K562 (cell line): Measurements from ENCODE around the gene TMEM214. TPM values are rescaled to one million over a fixed set of nuclear protein-coding genes. Genes with fewer than 3 reads are reported as not detected.

Source experiments
- ATAC-seq: fragments of 200-7000 bp; cut with Tn5 transposase; 3 replicates; pipeline ENCODE4 v1.9.1; 2020; ENCODE audit warnings: moderate library complexity
- BruUV-seq: library from RNA; stranded (reverse); fragments of 400-500 nt; replicated peaks from 2 replicates; lab custom pipeline; 2021; lab: Mats Ljungman, UMichigan
- CTCF ChIA-PET: fragments of 300-600 bp; formaldehyde crosslinking; extraction: SDS; loops from one replicate; lab custom pipeline; 2021; ENCODE audit warnings: low intra/inter-chr PET ratio; lab: Yijun Ruan, JAX
- POLR2A ChIA-PET: fragments of 300-600, 350-650 bp; sonication (Branson Sonifier 250); formaldehyde crosslinking; extraction: SDS; loops from one replicate; lab custom pipeline; 2021; ENCODE audit warnings: antibody characterized with exemption, inconsistent platforms; lab: Yijun Ruan, JAX
- DNase-seq, 4 experiments: peaks; one replicate each; pipeline versions ENCODE4 v3.0.0 to v3.0.0-alpha.2; 2011 to 2018; ENCODE audit warnings: low spot score in 3 of 4, mixed read lengths in 3 of 4; ENCODE audit errors: extremely low read depth in 1 of 4
- FAIRE-seq: peaks from 2 replicates; lab custom pipeline; 2011; peaks lifted over from hg19 to GRCh38; lab: Jason Lieb, UNC
- H2AFZ ChIP-seq: 2 replicates; pipeline ENCODE4 v1.6.0; 2011; ENCODE audit warnings: low read depth, low read length, control low read depth, inconsistent platforms
- H3K27ac ChIP-seq: fragments of 200-600 bp; 3 replicates; pipeline ENCODE4 v1.8.0; 2011; ENCODE audit warnings: low read depth, mild to moderate bottlenecking, control low read depth, inconsistent platforms, low read length, moderate library complexity, mixed read lengths; ENCODE audit errors: extremely low read depth
- H3K27me3 ChIP-seq, 2 experiments: fragments of 300-600 bp in 1 of 2; 2 replicates in 1 of 2; 3 replicates in 1 of 2; pipeline versions ENCODE4 v1.6.0 to v1.8.0; 2011; ENCODE audit warnings: inconsistent platforms in 2 of 2, low read length in 2 of 2, mild to moderate bottlenecking in 1 of 2, mixed read lengths in 1 of 2, moderate library complexity in 1 of 2; ENCODE audit not compliant: control insufficient read depth in 2 of 2, insufficient read depth in 2 of 2
- H3K36me3 ChIP-seq: fragments of 300-600 bp; 3 replicates; pipeline ENCODE4 v1.8.0; 2011; ENCODE audit warnings: mild to moderate bottlenecking, low read length, inconsistent platforms; ENCODE audit not compliant: control insufficient read depth, insufficient read depth
- H3K4me1 ChIP-seq, 2 experiments: fragments of 200-600 bp in 1 of 2; replicated peaks in 1 of 2; 2 replicates in 1 of 2; 3 replicates in 1 of 2; pipeline versions ENCODE4 v1.5.1 to v1.8.0; 2011; ENCODE audit warnings: inconsistent platforms in 2 of 2, low read length in 2 of 2, mild to moderate bottlenecking in 1 of 2, mixed read lengths in 1 of 2, moderate library complexity in 1 of 2; ENCODE audit not compliant: control insufficient read depth in 2 of 2, insufficient read depth in 2 of 2
- H3K4me2 ChIP-seq: 2 replicates; pipeline ENCODE4 v1.6.1; 2011; ENCODE audit warnings: low read length, control low read depth, inconsistent platforms, mixed read lengths; ENCODE audit not compliant: insufficient read depth
- H3K4me3 ChIP-seq: fragments of 200-600 bp; sonication (generic), shearing (Covaris generic); 2 replicates; pipeline ENCODE4 v1.5.1; 2016; ENCODE audit warnings: control low read depth, inconsistent platforms
- H3K79me2 ChIP-seq: fragments of 200-600 bp; 3 replicates; pipeline ENCODE4 v1.8.0; 2011; ENCODE audit warnings: low read length, inconsistent platforms; ENCODE audit not compliant: control insufficient read depth, insufficient read depth
- H3K9ac ChIP-seq, 2 experiments: 2 replicates each; pipeline versions ENCODE4 v1.6.0 to v1.6.1; 2011; ENCODE audit warnings: low read depth in 2 of 2, low read length in 2 of 2, control low read depth in 1 of 2, inconsistent platforms in 1 of 2, mild to moderate bottlenecking in 1 of 2, mixed read lengths in 1 of 2; ENCODE audit not compliant: insufficient read depth in 1 of 2
- H3K9me1 ChIP-seq: one replicate; pipeline ENCODE4 v1.6.0; 2011; ENCODE audit warnings: inconsistent platforms, mild to moderate bottlenecking, low read length, moderate library complexity; ENCODE audit not compliant: control insufficient read depth, insufficient read depth
- H3K9me3 ChIP-seq: replicated peaks from 2 replicates; pipeline ENCODE4 v1.5.1; 2011; ENCODE audit warnings: low read depth, low read length, inconsistent platforms; ENCODE audit not compliant: control insufficient read depth, insufficient read depth
- H4K20me1 ChIP-seq: replicated peaks from 2 replicates; pipeline ENCODE4 v1.6.1; 2011; ENCODE audit warnings: low read length, inconsistent platforms, mixed read lengths; ENCODE audit not compliant: control insufficient read depth, insufficient read depth
- ARID2 ChIP-seq: fragments of 450-650 bp; IDR thresholded peaks from 2 replicates; pipeline ENCODE4 v1.6.1; 2017; ENCODE audit warnings: antibody characterized with exemption, mild to moderate bottlenecking
- CEBPG ChIP-seq, 3 experiments: fragments of 200-800 bp in 1 of 3; sonication (Bioruptor generic) in 1 of 3; sonication (generic) in 1 of 3; formaldehyde crosslinking in 1 of 3; IDR thresholded peaks in 2 of 3; conservative IDR thresholded peaks in 1 of 3; 2 replicates each; pipeline versions ENCODE4 v1.6.1 to v1.8.0; 2016 to 2022; ENCODE audit warnings: missing compliant biosample characterization in 2 of 3, missing genetic modification characterization in 2 of 3, mild to moderate bottlenecking in 1 of 3, missing genetic modification reagents in 1 of 3
- ELF1 ChIP-seq: fragments of 200-800 bp; sonication (Bioruptor generic); IDR thresholded peaks from 2 replicates; pipeline ENCODE4 v1.6.1; 2016; ENCODE audit warnings: missing genetic modification characterization, missing compliant biosample characterization
- EZH2 ChIP-seq: IDR thresholded peaks from 2 replicates; pipeline ENCODE4 v1.6.1; 2012; ENCODE audit warnings: low read depth, mild to moderate bottlenecking, inconsistent platforms, low read length, borderline replicate concordance
- FOXK2 ChIP-seq, 2 experiments: fragments of 450-650 bp; IDR thresholded peaks in 1 of 2; conservative IDR thresholded peaks in 1 of 2; 2 replicates each; pipeline ENCODE4 v1.6.1; 2016; ENCODE audit warnings: low read depth in 2 of 2, mild to moderate bottlenecking in 1 of 2
- HEY1 ChIP-seq: fragments of 250-450 bp; sonication (Bioruptor Pico); IDR thresholded peaks from 2 replicates; pipeline ENCODE4 v1.5.0; 2020; ENCODE audit warnings: mild to moderate bottlenecking, moderate library complexity, borderline replicate concordance
- L3MBTL2 ChIP-seq: fragments of 450-650 bp; IDR thresholded peaks from 2 replicates; pipeline ENCODE4 v1.6.1; 2016; ENCODE audit warnings: mild to moderate bottlenecking, moderate library complexity
- MEF2A ChIP-seq: IDR thresholded peaks from 2 replicates; pipeline ENCODE4 v1.6.1; 2011; ENCODE audit warnings: low read depth, mild to moderate bottlenecking, low read length, moderate library complexity; ENCODE audit not compliant: control insufficient read depth
- NEUROD1 ChIP-seq: fragments of 150-350 bp; IDR thresholded peaks from 2 replicates; pipeline ENCODE4 v1.6.1; 2014; ENCODE audit warnings: borderline replicate concordance, low read length, low read depth; ENCODE audit not compliant: partially characterized antibody
- NFIC ChIP-seq: fragments of 450-650 bp; IDR thresholded peaks from 2 replicates; pipeline ENCODE4 v1.6.1; 2017; ENCODE audit warnings: mild to moderate bottlenecking, inconsistent platforms
- NR3C1 ChIP-seq: sonication (generic); formaldehyde crosslinking; IDR thresholded peaks from 2 replicates; pipeline ENCODE4 v1.8.1; 2022; ENCODE audit warnings: missing genetic modification reagents
- PML ChIP-seq: IDR thresholded peaks from 2 replicates; pipeline ENCODE4 v1.6.1; 2012; ENCODE audit warnings: low read length, inconsistent platforms
- SMARCA4 ChIP-seq: fragments of 450-650 bp; IDR thresholded peaks from 2 replicates; pipeline ENCODE4 v1.6.1; 2016
- WHSC1 ChIP-seq: IDR thresholded peaks from one replicate; pipeline ENCODE4 v1.6.1; 2012; ENCODE audit warnings: low read length, control low read depth, inconsistent platforms
- ZBTB11 ChIP-seq, 3 experiments: fragments of 200-800 bp in 1 of 3; fragments of 250-450 bp in 1 of 3; fragments of 450-650 bp in 1 of 3; sonication (Bioruptor Pico) in 1 of 3; sonication (Bioruptor generic) in 1 of 3; formaldehyde crosslinking in 1 of 3; IDR thresholded peaks; 2 replicates each; pipeline versions ENCODE4 v1.6.1 to v1.8.0; 2016 to 2022; ENCODE audit warnings: mild to moderate bottlenecking in 2 of 3, missing genetic modification characterization in 2 of 3, missing compliant biosample characterization in 1 of 3, moderate library complexity in 1 of 3
- ZC3H8 ChIP-seq: fragments of 450-650 bp; IDR thresholded peaks from 2 replicates; pipeline ENCODE4 v1.6.1; 2017
- ZKSCAN1 ChIP-seq: fragments of 150-350 bp; IDR thresholded peaks from 2 replicates; pipeline ENCODE4 v1.6.1; 2016; ENCODE audit warnings: low read depth, low read length
- ZNF717 ChIP-seq: fragments of 250-450 bp; sonication (Bioruptor Pico); IDR thresholded peaks from 2 replicates; pipeline ENCODE4 v1.5.0; 2021
- ZSCAN29 ChIP-seq: fragments of 450-650 bp; IDR thresholded peaks from 2 replicates; pipeline ENCODE4 v1.6.1; 2017
- WGBS: fragments of 100-300 bp; shearing (Covaris generic); methylation state at CpG from one replicate; pipeline ENCODE4 v1.1.6; 2016; ENCODE audit warnings: low coverage, mixed read lengths; ENCODE audit not compliant: insufficient coverage; ENCODE audit errors: missing lambda C conversion rate; 5-methylcytosine and 5-hydroxymethylcytosine counted together
- in situ Hi-C: fragments of 300-500 bp; cut with MboI; formaldehyde crosslinking; loops from 4 replicates; pipeline ENCODE4 v1.15.0; 2018; ENCODE audit warnings: inconsistent platforms, mixed read lengths
- intact Hi-C: fragments of 100-400 bp; cut with micrococcal nuclease; formaldehyde crosslinking; loops from 2 replicates; pipeline ENCODE4 v1.14.2; 2022
- polyA plus RNA-seq, 8 experiments: library from polyadenylated mRNA; depleted of rRNA in 4 of 8; stranded (reverse) in 5 of 8; unstranded in 3 of 8; fragments of >200 nt; fragmentation: Nextera tagmentation in 2 of 8; fragmentation: Illumina TruSeq in 1 of 8; extraction: Ambion mirVana in 2 of 8; extraction: Trizol in 1 of 8; gene quantifications; 2 replicates each; pipeline versions ENCODE4 v1.2.1 to v1.2.3, GENCODE V29; 2011 to 2014; ENCODE audit warnings: inconsistent platforms in 1 of 8, missing spikeins in 1 of 8
- total RNA-seq, 7 experiments: library from RNA; depleted of rRNA in 6 of 7; stranded (reverse); fragments of >200 nt in 6 of 7; fragmentation: Illumina TruSeq in 2 of 7; extraction: Trizol in 2 of 7; gene quantifications; 2 replicates each; pipeline versions ENCODE4 v1.2.1 to v1.2.3, GENCODE V29; 2011 to 2021; ENCODE audit warnings: low replicate concordance in 1 of 7

TMEM214 gene
- total and polyA plus RNA-seq, 9 of the 15 experiments (the other 6 are each of a cell fraction or from before 2014, with no cell fraction given), result 11.4 to 81.4 (median 44.1) TPM

- no peaks in the 10 kb centered on the region for H3K27me3 ChIP-seq
- peak overlapping the region in 1 of 2 experiments; percentile 68; a peak in 2 of 4 replicates for H3K9ac ChIP-seq
- H3K4me2 ChIP-seq, result peak overlapping the region; percentile 70
- H3K79me2 ChIP-seq, result peaks cover 67% of the 10 kb centered on the region
- peak overlapping the region; percentile 5; the same call in 1 of the 2 replicates for H3K4me3 ChIP-seq
- no peaks in the 10 kb centered on the region for H4K20me1 ChIP-seq
- peak; percentile 44 to 81 (median 60) for DNase-seq
- peaks cover 3% of the 10 kb centered on the region for H3K9me1 ChIP-seq
- H3K4me1 ChIP-seq, result peaks cover 33 to 90% of the 10 kb centered on the region in 2 experiments
- POLR2A ChIA-PET, result interaction anchor here (0.9 to 2.6 kb wide), 11 partner anchors 8 to 655 kb away, joined by 3 to 13 read pairs (median 5); partner anchors contain the start of gene TMEM214
- peak overlapping the region; percentile 88 for H3K27ac ChIP-seq
- intact Hi-C loops (loop anchor here (1.0 to 2.0 kb wide), 3 partner anchors 9 to 35 kb away; no protein-coding TSS in a partner anchor), in situ Hi-C loops (no loop called here)
- 33% methylated on average over 7 of the region's 8 CpGs for WGBS
- ATAC-seq, result peak; percentile 67
- CTCF ChIA-PET, result no interaction called here
- no TSS peak for BruUV-seq
- peaks cover 3% of the 10 kb centered on the region; the same call in 2 of the 3 replicates for H3K36me3 ChIP-seq
- FAIRE-seq, result peak; percentile 83
- no peaks in the 10 kb centered on the region for H3K9me3 ChIP-seq
- 0 out of 2 replicates have a peak overlapping the region, but pooled peaks have one; percentile 9 for H2AFZ ChIP-seq
- TF ChIP-seq ARID2 (no peak), SMARCA4 (peak; percentile 87), ZSCAN29 (no peak), ZNF717 (CRISPR knock-in tag) (no peak), MEF2A (0 out of 2 replicates have a peak, but pooled peaks have one; percentile 22), ZC3H8 (no peak), EZH2 (no peak), WHSC1 (no peak), ELF1 (no peak), HEY1 (CRISPR knock-in tag) (no peak), CEBPG (CRISPR knock-in tag; IDR thresholded peaks at IDR 0.05) (no peak), CEBPG (tag; conservative IDR thresholded peaks at IDR 0.05 in 1 of 2, IDR thresholded peaks at IDR 0.05 in 1 of 2) (peak in 1 of 2 experiments; percentile 68; a peak in 3 of 4 replicates), ZKSCAN1 (no peak), L3MBTL2 (peak; percentile 25; the same call in 1 of the 2 replicates), PML (peak; percentile 78), NR3C1 (CRISPR knock-in tag) (no peak), ZBTB11 (CRISPR knock-in tag; IDR thresholded peaks at IDR 0.05) (peak in 1 of 3 experiments; percentile 34; a peak in 1 of 6 replicates), NFIC (peak; percentile 72), FOXK2 (conservative IDR thresholded peaks at IDR 0.05 in 1 of 2, IDR thresholded peaks at IDR 0.05 in 1 of 2; ENCODE audit: low read depth in 2 of 2) (peak in 1 of 2 experiments; percentile 50; a peak in 2 of 4 replicates), NEUROD1 (peak; percentile 46)
These were observed 25.1 kb upstream of the TMEM214 start for GRCh38 chr2:27007416-27008374.
